Muscle of back (tissue), 13 donors: ENCODE data around the gene C1orf74. TPM values are rescaled to one million over a fixed set of nuclear protein-coding genes. Genes with fewer than 3 reads are reported as not detected.

Experiments
- DNase-seq, 3 donors: peaks; one replicate each; pipeline versions ENCODE4 v3.0.0 to v3.0.0-alpha.2; 2013
- long read RNA-seq, 9 donors: transcript quantifications; one replicate each; lab custom pipeline, GENCODE V29; 2026
- polyA plus RNA-seq, 10 donors: library from polyadenylated mRNA; unstranded; fragments of 120-200 nt; gene quantifications; one replicate each; pipeline ENCODE4 v1.2.1, GENCODE V29; 2013; ENCODE audit not compliant: insufficient read length in 10 of 10

Gene C1orf74
- polyA plus RNA-seq, result 1 to 10 TPM; 2.0 to 3.6 (median 2.7) TPM
- long read RNA-seq, donor 1, full-length matches to known transcripts, result 1 of 1 reads
- long read RNA-seq, donor 1, partial matches to known transcripts, result 0 of 1 reads
- long read RNA-seq, donor 1, other reads (novel, unspliced or antisense), result 0 of 1 reads
- long read RNA-seq, donor 2, full-length matches to known transcripts, result 1 of 1 reads
- long read RNA-seq, donor 2, partial matches to known transcripts, result 0 of 1 reads
- long read RNA-seq, donor 2, other reads (novel, unspliced or antisense), result 0 of 1 reads
- long read RNA-seq, donor 3, result 0 reads
- long read RNA-seq, donor 4, full-length matches to known transcripts, result 1 of 1 reads
- long read RNA-seq, donor 4, partial matches to known transcripts, result 0 of 1 reads
- long read RNA-seq, donor 4, other reads (novel, unspliced or antisense), result 0 of 1 reads
- long read RNA-seq, donor 5, full-length matches to known transcripts, result 1 of 1 reads
- long read RNA-seq, donor 5, partial matches to known transcripts, result 0 of 1 reads
- long read RNA-seq, donor 5, other reads (novel, unspliced or antisense), result 0 of 1 reads
- long read RNA-seq, donor 6, result 0 reads
- long read RNA-seq, donor 7, full-length matches to known transcripts, result 2 of 2 reads
- long read RNA-seq, donor 7, partial matches to known transcripts, result 0 of 2 reads
- long read RNA-seq, donor 7, other reads (novel, unspliced or antisense), result 0 of 2 reads
- long read RNA-seq, donor 8, full-length matches to known transcripts, result 2 of 2 reads
- long read RNA-seq, donor 8, partial matches to known transcripts, result 0 of 2 reads
- long read RNA-seq, donor 8, other reads (novel, unspliced or antisense), result 0 of 2 reads
- long read RNA-seq, donor 9, result 0 reads

- DNase-seq, result peak; percentile 98 to 99 (median 98)
Measured at GRCh38 chr1:209784265-209785169, at the start of gene C1orf74. C1orf74 (minus strand) TSS chr1:209784559; CDS start chr1:209783634, 925 bp downstream.

DNA sequence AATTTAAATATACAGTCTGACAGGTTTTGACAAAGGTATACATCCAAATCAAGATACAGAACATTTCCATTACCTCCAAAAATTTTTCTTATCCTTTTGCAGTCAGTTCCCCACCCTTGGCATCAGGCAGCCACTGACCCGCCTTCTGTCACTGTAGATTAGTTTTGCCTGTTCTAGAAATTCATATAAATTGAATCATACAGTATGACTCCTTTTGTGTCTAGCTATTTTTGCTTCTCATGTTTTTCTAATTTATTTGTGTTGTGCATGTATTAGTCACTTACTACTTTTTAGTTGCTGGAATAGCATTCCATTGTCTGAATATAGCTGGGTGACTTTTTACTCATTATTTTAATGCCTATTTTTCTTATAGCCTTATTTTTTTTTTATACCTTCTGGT lies 47.3 kb upstream of the C1orf74 start:
- peak in 1 of 3 donors; percentile 36 for DNase-seq

DNA sequence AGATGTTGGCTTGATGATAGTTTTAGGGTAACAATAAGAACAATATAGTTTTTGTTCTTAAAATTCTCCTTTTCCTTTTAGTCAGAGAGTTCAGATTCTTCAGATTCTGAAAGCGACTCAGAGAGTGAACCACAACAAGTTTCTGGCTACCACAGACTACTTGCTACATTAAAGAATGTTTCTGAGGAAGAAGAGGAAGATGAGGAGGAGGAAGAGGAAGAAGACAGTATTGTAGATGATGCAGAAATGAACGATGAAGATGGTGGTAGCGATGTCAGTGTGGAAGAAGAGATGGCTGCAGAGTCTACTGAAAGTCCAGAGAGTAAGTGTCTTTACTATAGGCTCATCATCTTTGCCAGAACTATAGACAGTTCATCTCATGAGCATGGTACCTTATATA lies 46.4 kb upstream of the C1orf74 start:
- no peak for DNase-seq

GRCh38 chr1:209829716-209830115 lies 45.4 kb upstream of the C1orf74 start:
- DNase-seq, result no peak

- DNase-seq, result peak; percentile 94 to 97 (median 96)
Measured at GRCh38 chr1:209827384-209828262, 43.3 kb upstream of the C1orf74 start, which contains the start of gene UTP25. UTP25 (plus strand) TSS chr1:209827972; CDS start chr1:209828064, 92 bp downstream.

GRCh38 chr1:209825591-209826434 lies 41.5 kb upstream of the C1orf74 start:
- no peak for DNase-seq

GRCh38 chr1:209823143-209824041 lies 39.0 kb upstream of the C1orf74 start:
- DNase-seq, result peak; percentile 27 to 59 (median 56)

- DNase-seq, result no peak
Measured at GRCh38 chr1:209822706-209823105, 38.3 kb upstream of the C1orf74 start.

- DNase-seq, result no peak
Measured at GRCh38 chr1:209820986-209821385, 36.6 kb upstream of the C1orf74 start.

- no peak for DNase-seq
Measured at GRCh38 chr1:209819058-209819457, 34.7 kb upstream of the C1orf74 start.

DNA sequence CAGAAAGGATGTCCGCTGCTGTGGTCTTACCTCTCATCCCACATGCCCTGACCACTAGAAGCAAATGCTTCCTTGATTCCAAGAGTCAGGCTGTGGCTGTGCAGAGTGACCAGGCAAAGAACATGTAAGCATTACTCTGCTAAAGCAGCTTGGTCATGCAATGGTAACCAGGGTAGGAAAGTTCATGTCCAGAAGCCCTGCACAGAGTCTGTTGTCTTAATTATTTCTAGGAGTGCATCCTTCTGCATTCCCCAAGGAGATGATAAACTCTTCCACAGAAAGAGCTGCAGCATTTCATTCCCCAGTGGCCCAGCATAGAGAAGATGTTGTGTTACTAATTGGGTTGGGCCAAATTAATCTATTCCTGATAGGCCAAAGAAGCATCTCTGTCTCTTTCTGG lies 33.3 kb upstream of the C1orf74 start:
- DNase-seq, result no peak

DNA sequence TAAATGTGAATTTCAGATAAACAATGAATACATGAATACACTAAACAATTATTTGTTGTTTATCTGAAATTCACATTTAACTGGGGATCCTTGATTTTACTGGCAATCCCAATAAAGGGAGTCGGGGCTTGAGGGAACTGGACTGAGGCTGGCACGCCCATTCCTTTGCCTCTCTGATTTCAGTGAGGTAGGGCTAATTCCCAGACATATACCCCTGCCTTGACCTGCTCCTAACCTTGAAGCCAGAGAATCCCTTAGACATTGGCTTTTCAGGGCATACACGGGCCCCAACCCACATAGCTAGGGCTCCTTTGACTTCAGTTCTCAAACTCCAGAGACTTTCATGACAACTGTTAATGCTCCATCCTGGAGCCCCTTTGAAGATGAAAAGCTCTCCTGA lies 32.6 kb upstream of the C1orf74 start:
- no peak for DNase-seq

DNA sequence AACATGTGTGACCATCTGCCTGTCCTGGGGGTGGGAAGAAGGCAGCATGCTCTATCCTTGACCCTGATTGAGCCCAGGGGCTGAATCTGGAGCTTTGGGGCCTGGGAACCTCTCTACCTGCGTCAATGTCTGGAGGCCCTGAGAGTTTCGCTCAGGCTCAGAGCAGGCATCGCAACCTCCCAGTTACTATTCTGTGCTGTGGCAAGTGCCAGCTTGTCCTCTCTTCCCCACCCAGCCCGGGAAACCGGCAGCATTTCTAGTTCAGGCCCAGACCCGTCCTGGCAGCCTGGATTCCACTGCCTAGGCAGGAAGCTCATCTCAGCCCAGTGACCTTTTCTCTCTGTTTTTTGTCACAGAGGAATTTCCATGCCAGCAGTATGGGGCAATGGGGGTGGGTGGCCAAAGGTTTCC lies 31.6 kb upstream of the C1orf74 start:
- DNase-seq, result no peak

DNA sequence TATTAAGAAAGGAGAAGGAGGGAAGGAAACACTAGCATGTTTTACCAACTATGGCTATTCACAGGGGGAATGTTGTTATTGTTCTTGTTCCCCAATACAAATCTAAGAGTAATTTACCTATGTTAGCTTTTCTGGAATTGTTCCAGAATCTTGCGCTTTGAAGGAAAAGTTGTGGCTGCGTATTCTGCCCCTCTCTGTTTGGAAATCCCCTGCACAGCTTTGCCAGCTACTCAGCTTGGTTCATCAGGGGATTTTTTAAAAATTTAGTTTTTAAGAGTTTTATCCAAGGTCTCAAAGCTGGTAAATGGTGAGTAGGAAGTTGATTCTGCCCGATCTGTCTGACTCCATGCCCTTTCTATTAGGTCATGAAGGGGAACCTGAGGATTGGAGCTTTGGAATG lies 31.1 kb upstream of the C1orf74 start:
- DNase-seq, result no peak

GRCh38 chr1:209813902-209814301 lies 29.5 kb upstream of the C1orf74 start:
- no peak for DNase-seq

DNA sequence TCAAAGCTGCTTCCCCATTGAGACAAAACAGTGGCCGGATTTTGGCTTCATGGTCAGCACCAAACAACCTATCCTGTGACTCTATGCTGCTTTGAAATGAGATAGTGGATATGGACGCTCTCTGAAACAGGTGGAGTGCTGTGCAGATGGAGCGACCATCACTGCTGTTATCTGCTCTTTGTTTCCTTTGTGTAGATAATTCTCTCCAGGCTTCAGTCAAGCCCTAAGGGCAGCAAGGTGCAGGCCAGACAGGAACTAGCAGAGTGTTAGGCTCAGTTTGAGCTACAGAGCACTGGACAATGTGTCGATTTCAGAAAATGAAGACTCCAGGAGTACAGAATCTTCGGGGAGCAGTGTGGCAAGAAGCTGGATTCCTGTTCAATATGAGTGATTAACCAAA lies 26.4 kb upstream of the C1orf74 start:
- no peak for DNase-seq

- DNase-seq, result no peak
Measured at GRCh38 chr1:209809611-209810010, 25.3 kb upstream of the C1orf74 start.

DNA sequence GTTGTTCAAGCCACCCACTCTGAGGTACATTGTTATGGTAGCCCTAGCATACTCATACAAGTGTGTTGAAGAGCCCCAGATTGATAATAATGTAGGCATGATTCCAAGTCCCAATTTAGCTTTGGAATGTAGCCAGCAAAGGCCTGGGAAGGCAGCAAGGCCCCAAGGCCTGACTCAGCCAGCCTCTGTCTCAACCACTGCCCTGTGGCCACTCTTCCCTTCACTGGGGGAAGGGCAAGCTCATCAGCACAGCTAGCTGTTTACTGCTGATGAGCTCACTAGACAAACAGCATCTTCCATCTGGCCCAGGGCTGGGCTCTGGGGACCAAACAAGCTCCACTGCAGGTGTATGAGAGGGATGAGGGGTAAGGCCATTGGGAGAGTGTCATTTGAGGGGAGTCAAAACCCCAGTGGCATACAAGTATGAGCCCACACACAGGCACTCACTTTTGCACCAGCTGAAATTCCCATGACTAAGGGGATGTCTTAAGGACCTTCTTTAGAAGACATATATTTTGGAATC lies 23.8 kb upstream of the C1orf74 start:
- peak in 2 of 3 donors; percentile 41 to 79 for DNase-seq
